T-cell (primary cell): Measurements from ENCODE around the gene NRXN2. TPM values are rescaled to one million over a fixed set of nuclear protein-coding genes. Genes with fewer than 3 reads are reported as not detected.

Source experiments
- ATAC-seq, 4 experiments: fragments of 200-7000 bp in 3 of 4; fragments of 150-1000 bp in 1 of 4; cut with Tn5 transposase; replicated peaks in 1 of 4; 1 replicate in 3 of 4; 2 replicates in 1 of 4; pipeline ENCODE4 v1.10.0; 2021; ENCODE audit warnings: moderate library complexity in 3 of 4, mild to moderate bottlenecking in 2 of 4, moderate number of reproducible peaks in 1 of 4
- CTCF ChIA-PET, 2 donors: fragments of 300-600 bp; sonication (Branson Sonifier 250); formaldehyde crosslinking; loops; one replicate each; lab custom pipeline; 2022; ENCODE audit warnings: antibody characterized with exemption in 2 of 2; lab: Charles Lee
- POLR2A ChIA-PET, 2 donors: fragments of 300-600 bp; sonication (Branson Sonifier 250); formaldehyde crosslinking; loops; one replicate each; lab custom pipeline; 2022; ENCODE audit warnings: antibody characterized with exemption in 2 of 2; lab: Charles Lee
- DNase-seq, 35 experiments: peaks; one replicate each; pipeline versions ENCODE4 v3.0.0 to v3.0.0-alpha.2; 2013 to 2023
- H3K27ac ChIP-seq: one replicate; pipeline ENCODE4 v1.5.1; 2013; ENCODE audit warnings: low read length
- H3K27me3 ChIP-seq, 2 experiments: replicated peaks in 1 of 2; 1 replicate in 1 of 2; 2 replicates in 1 of 2; pipeline versions ENCODE4 v1.6.1 to v1.7.0; 2013; ENCODE audit warnings: low read length in 1 of 2, mixed read lengths in 1 of 2; ENCODE audit not compliant: control insufficient read depth in 2 of 2, insufficient read depth in 2 of 2; ENCODE audit errors: extremely low read depth in 1 of 2
- H3K36me3 ChIP-seq, 2 donors: 1 replicate in 1 of 2; 2 replicates in 1 of 2; pipeline versions ENCODE4 v1.6.1 to v1.7.0; 2013; ENCODE audit warnings: low read length in 1 of 2; ENCODE audit not compliant: control insufficient read depth in 2 of 2, insufficient read depth in 1 of 2; ENCODE audit errors: extremely low read depth in 1 of 2
- H3K4me1 ChIP-seq, 2 experiments: 1 replicate in 1 of 2; 2 replicates in 1 of 2; pipeline versions ENCODE4 v1.6.1 to v1.7.0; 2013; ENCODE audit warnings: low read length in 2 of 2, mixed read lengths in 1 of 2; ENCODE audit not compliant: insufficient read depth in 2 of 2, control insufficient read depth in 1 of 2; ENCODE audit errors: extremely low read depth in 1 of 2
- H3K4me3 ChIP-seq, 2 donors: 1 replicate in 1 of 2; 2 replicates in 1 of 2; pipeline versions ENCODE4 v1.5.1 to v1.7.0; 2013; ENCODE audit warnings: mild to moderate bottlenecking in 2 of 2, low read length in 1 of 2, moderate library complexity in 1 of 2; ENCODE audit not compliant: control insufficient read depth in 1 of 2; ENCODE audit errors: extremely low read depth in 1 of 2
- H3K9me3 ChIP-seq: 2 replicates; pipeline ENCODE4 v1.7.0; 2013
- H3K27ac Mint-ChIP-seq, 2 donors: one replicate each; pipeline ENCODE4 v1.8.0; 2020 to 2021; ENCODE audit warnings: mild to moderate bottlenecking in 2 of 2, mixed read lengths in 2 of 2
- H3K27me3 Mint-ChIP-seq, 2 donors: one replicate each; pipeline ENCODE4 v1.8.0; 2021 to 2022; ENCODE audit warnings: mixed read lengths in 2 of 2
- H3K36me3 Mint-ChIP-seq: one replicate; pipeline ENCODE4 v1.8.0; 2021; ENCODE audit warnings: mixed read lengths
- H3K4me1 Mint-ChIP-seq, 3 donors: one replicate each; pipeline ENCODE4 v1.8.0; 2020 to 2022; ENCODE audit warnings: mixed read lengths in 3 of 3, mild to moderate bottlenecking in 1 of 3
- H3K4me3 Mint-ChIP-seq, 3 donors: one replicate each; pipeline ENCODE4 v1.8.0; 2020 to 2022; ENCODE audit warnings: mild to moderate bottlenecking in 3 of 3, mixed read lengths in 3 of 3, moderate library complexity in 3 of 3
- H3K9me3 Mint-ChIP-seq, 3 donors: one replicate each; pipeline ENCODE4 v1.8.0; 2020 to 2022; ENCODE audit warnings: mixed read lengths in 3 of 3
- WGBS: methylation state at CpG from one replicate; pipeline ENCODE4 v1.1.5; 2013; ENCODE audit warnings: missing lambda C conversion rate; ENCODE audit not compliant: insufficient coverage; 5-methylcytosine and 5-hydroxymethylcytosine counted together
- total RNA-seq, 35 experiments: library from RNA in 6 of 35; stranded (reverse) in 6 of 35; fragments of 120-200 nt in 1 of 35; gene quantifications; one replicate each; pipeline versions ENCODE4 v1.2.1 to v1.2.4 and lab custom pipeline; 2013 to 2026

The NRXN2 gene
- total RNA-seq, 5 donors from 2014 or later (not counting 1 experiment from before 2014, with no cell fraction given): 0.43 to 0.70 (median 0.47) TPM; not detected in 2

DNA sequence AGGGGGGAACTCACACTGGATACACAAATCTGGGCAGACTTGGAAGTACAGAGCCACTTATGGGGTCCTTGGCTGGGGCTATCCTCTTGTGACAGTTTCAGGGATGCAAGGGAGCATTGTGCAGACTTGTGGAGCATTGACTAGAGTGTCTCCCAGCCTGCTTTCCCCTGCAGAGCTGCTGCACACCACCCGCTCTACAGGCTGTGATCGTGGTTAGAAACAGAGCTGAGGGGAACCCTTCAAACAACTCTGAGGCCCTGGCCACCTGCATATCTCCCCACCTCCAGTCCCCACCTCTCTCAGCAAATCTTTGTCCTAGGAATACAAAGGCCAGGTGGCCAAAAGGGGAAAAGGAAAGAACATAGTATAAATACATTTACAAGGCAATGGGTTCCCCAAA is 64.7 kb downstream of the NRXN2 start:
- POLR2A ChIA-PET: no interaction called here

DNA sequence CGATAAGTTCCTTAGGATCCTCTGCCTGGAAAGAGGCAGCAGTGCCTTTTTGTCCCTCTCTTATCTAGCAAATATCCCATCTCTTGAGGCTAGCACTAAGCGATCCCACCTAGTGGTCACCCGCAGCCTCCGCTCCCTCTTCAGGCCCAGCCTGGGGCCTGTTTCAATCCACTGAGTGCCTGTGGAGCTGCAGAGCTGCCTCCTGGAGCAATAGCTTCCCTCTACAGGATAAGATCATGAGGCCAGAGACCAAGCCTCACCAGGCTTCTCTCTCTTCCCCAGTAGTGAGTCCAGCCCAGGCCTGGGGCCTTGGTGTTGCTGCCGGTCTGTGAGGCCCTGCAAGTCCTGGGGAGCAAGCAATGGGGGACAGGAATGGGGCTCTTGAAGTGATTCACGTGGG is 66.1 kb downstream of the NRXN2 start:
- no peak overlapping the region for H3K4me3 ChIP-seq
- ChIA-PET POLR2A (no interaction called here), CTCF (no interaction called here)
- no peaks in the 10 kb centered on the region for H3K36me3 ChIP-seq
- ATAC-seq (no peak), DNase-seq (no peak)
- Mint-ChIP-seq H3K27ac (no peak overlapping the region), H3K4me3 (no peak overlapping the region), H3K4me1 (peaks cover 0 to 5% (median 0%) of the 10 kb centered on the region in 3 donors), H3K36me3 (no peaks in the 10 kb centered on the region), H3K27me3 (peaks cover 0 to 13% of the 10 kb centered on the region in 2 donors), H3K9me3 (no peaks in the 10 kb centered on the region)
- 100% methylated on average over 2 of the region's 6 CpGs for WGBS
- H3K27me3 ChIP-seq: peaks cover 0 to 28% of the 10 kb centered on the region in 2 experiments
- no peaks in the 10 kb centered on the region for H3K9me3 ChIP-seq
- H3K27ac ChIP-seq: no peak overlapping the region
- H3K4me1 ChIP-seq: peaks cover 2 to 7% of the 10 kb centered on the region in 2 experiments

More for the DNA sequence above, 64.7 kb downstream of the NRXN2 start:
- Histone ChIP-seq H3K27ac (no peak overlapping the region), H3K9me3 (no peaks in the 10 kb centered on the region), H3K36me3 (no peaks in the 10 kb centered on the region), H3K4me3 (no peak overlapping the region), H3K4me1 (peaks cover 1 to 2% of the 10 kb centered on the region in 2 experiments), H3K27me3 (peaks cover 0 to 27% of the 10 kb centered on the region in 2 experiments)
- Mint-ChIP-seq H3K4me1 (peaks cover 0 to 2% (median 0%) of the 10 kb centered on the region in 3 donors), H3K4me3 (no peak overlapping the region), H3K27me3 (peaks cover 0 to 10% of the 10 kb centered on the region in 2 donors), H3K27ac (no peak overlapping the region), H3K9me3 (no peaks in the 10 kb centered on the region), H3K36me3 (no peaks in the 10 kb centered on the region)
- DNase-seq: no peak
- CTCF ChIA-PET: no interaction called here
- WGBS: no CpG with 5 or more reads among the region's 2 CpGs
- no peak for ATAC-seq

DNA sequence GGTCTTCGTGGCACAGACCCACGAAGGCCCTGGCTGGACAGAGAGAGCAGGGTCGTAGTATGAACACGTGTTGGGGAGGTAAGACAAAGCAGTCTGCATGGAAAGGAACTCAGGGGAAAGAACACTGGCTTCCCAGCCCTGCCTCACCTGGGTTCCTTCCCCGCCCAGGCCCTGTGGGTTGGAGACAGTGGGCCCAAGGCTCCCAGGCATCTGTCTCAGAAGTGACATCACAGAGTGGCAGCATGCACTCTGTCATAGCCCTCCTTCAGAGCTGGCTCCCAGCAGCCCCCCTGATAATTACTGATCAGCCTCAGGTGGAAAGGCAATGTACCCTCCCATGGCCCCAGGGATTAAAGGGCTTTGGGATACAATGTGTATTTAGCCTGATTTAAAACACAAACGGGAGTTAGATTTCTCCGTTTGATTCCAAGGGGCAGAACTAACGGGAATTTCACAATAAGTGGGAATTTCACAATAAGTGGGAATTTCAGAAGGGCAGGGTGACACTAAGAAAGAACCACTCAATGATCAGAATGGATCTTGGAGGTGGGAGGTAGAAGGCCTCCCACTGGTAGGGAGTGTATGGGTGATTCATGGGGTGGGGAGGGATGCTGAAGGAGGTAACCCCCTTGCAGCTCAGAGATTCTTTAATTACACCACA is 66.9 kb downstream of the NRXN2 start:
- Histone ChIP-seq H3K27me3 (peaks cover 0 to 32% of the 10 kb centered on the region in 2 experiments), H3K4me1 (peaks cover 2 to 7% of the 10 kb centered on the region in 2 experiments), H3K27ac (no peak overlapping the region), H3K9me3 (no peaks in the 10 kb centered on the region), H3K36me3 (no peaks in the 10 kb centered on the region), H3K4me3 (no peak overlapping the region)
- no peak for DNase-seq
- ATAC-seq: no peak
- Mint-ChIP-seq H3K9me3 (no peaks in the 10 kb centered on the region), H3K27ac (no peak overlapping the region), H3K27me3 (peaks cover 0 to 13% of the 10 kb centered on the region in 2 donors), H3K4me1 (peaks cover 0 to 5% (median 0%) of the 10 kb centered on the region in 3 donors), H3K4me3 (no peak overlapping the region), H3K36me3 (no peaks in the 10 kb centered on the region)
- WGBS: 59% methylated on average over 5 of the region's 8 CpGs
- CTCF ChIA-PET: no interaction called here
- POLR2A ChIA-PET: no interaction called here

DNA sequence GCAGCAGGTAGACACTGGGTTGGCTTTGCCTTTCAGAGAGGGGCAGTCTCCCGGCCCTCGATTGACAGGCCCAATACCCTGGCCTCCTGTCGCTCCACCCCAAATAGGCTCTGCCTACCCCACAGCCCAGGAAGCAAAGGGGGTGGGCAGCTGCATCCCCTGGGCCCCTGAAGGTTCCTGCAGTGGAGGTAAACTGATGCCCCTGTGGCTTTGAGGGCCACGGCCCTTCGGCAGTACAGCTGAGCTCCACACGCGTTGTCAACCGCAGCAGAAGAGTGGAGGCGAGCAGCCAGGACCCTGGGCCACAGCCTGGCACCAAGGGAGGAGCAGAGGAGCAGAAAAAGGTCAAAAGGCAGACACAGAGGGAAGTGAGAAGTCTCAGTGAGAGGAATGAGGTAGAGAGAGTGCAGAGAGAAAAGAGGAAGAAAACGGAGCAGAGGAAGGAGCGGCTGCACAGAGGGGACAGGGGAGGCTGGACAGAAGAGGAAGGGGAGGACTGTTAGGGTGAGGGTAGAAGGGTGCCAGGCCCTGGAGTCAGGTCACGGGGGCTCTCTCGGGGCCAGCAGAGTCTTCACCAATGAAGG is 67.9 kb downstream of the NRXN2 start:
- ATAC-seq: no peak
- no peak overlapping the region for H3K27ac ChIP-seq
- Mint-ChIP-seq H3K4me3 (no peak overlapping the region), H3K9me3 (no peaks in the 10 kb centered on the region), H3K36me3 (no peaks in the 10 kb centered on the region), H3K4me1 (peaks cover 0 to 5% (median 0%) of the 10 kb centered on the region in 3 donors), H3K27ac (no peak overlapping the region), H3K27me3 (peaks cover 0 to 12% of the 10 kb centered on the region in 2 donors)
- H3K4me3 ChIP-seq: no peak overlapping the region
- no peak for DNase-seq
- CTCF ChIA-PET: interaction anchor here in 1 of 2 donors (0.7 kb wide), 1 partner anchor 101 kb away, joined by 3 read pairs; no protein-coding TSS in a partner anchor
- WGBS: 45% methylated on average over 8 of the region's 13 CpGs
- POLR2A ChIA-PET: no interaction called here
- H3K4me1 ChIP-seq: peaks cover 2 to 7% of the 10 kb centered on the region in 2 experiments
- no peaks in the 10 kb centered on the region for H3K36me3 ChIP-seq
- H3K9me3 ChIP-seq: no peaks in the 10 kb centered on the region
- H3K27me3 ChIP-seq: peaks cover 0 to 31% of the 10 kb centered on the region in 2 experiments

DNA sequence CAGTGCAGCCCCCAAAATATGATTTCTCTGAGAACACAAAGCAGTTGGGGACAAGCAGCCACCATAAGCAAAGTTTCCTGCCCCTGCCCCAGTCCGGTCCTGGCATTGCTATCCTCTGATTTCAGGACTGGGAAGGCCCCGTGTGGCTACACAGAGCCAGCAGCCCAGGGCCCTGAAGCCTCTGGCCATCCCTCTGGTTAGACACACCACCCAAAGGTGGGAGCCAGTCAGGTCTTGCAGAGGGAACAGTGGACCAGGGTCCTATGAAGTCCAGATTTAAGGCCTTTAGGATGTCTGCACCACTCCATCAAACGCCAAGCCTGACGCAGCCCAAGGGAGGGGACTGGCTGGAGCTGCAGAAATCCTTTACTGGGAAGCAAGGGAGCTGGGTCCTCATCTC is 68.6 kb downstream of the NRXN2 start:
- no peaks in the 10 kb centered on the region for H3K36me3 ChIP-seq
- H3K27me3 ChIP-seq: peaks cover 0 to 33% of the 10 kb centered on the region in 2 experiments
- no peak overlapping the region for H3K4me3 ChIP-seq
- H3K27me3 Mint-ChIP-seq: peaks cover under 1 to 13% of the 10 kb centered on the region in 2 donors
- H3K36me3 Mint-ChIP-seq: no peaks in the 10 kb centered on the region
- DNase-seq: no peak
- H3K4me3 Mint-ChIP-seq: no peak overlapping the region
- no peaks in the 10 kb centered on the region for H3K9me3 Mint-ChIP-seq
- H3K9me3 ChIP-seq: no peaks in the 10 kb centered on the region
- peaks cover 0 to 5% (median 0%) of the 10 kb centered on the region in 3 donors for H3K4me1 Mint-ChIP-seq
- POLR2A ChIA-PET: no interaction called here
- ATAC-seq: no peak
- CTCF ChIA-PET: no interaction called here
- H3K27ac ChIP-seq: no peak overlapping the region
- peaks cover 2 to 7% of the 10 kb centered on the region in 2 experiments for H3K4me1 ChIP-seq
- WGBS: 89% methylated on average over 4 of the region's 4 CpGs
- H3K27ac Mint-ChIP-seq: no peak overlapping the region

DNA sequence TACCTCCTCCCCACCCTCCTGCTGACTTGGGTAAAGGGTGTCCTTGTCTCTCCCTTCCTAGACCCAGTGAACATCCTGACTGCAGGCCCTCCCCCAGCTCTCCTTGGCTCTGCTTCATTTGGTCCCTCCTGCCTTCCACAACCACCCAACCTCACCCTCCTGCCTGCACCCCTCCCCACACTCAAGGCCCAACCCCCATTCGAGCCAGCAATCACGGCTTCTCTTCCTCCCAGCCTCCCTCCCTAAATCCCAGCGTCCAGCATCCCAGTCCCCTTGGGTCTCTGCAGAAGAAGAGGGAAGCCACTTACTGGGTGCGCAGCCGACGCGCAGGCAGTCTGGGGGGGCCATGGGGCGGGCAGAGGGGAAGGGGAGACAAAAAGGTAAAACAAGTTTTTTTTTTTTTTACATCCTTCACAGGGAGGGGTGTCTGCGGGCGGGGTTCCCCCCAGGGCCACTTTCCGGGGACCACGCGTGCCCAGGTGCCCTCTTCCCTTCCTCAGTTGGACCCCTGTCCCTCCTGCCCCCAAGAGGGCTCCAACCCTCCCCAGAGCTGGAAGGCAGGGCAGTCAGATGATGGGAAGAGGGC is 69.5 kb downstream of the NRXN2 start:
- H3K4me3 Mint-ChIP-seq: no peak overlapping the region
- ChIA-PET CTCF (no interaction called here), POLR2A (no interaction called here)
- H3K9me3 Mint-ChIP-seq: no peaks in the 10 kb centered on the region
- Histone ChIP-seq H3K36me3 (no peaks in the 10 kb centered on the region), H3K27ac (no peak overlapping the region), H3K27me3 (peaks cover 0 to 43% of the 10 kb centered on the region in 2 experiments), H3K9me3 (no peaks in the 10 kb centered on the region), H3K4me3 (no peak overlapping the region), H3K4me1 (peaks cover 2 to 7% of the 10 kb centered on the region in 2 experiments)
- DNase-seq: no peak
- no peaks in the 10 kb centered on the region for H3K36me3 Mint-ChIP-seq
- peaks cover 0 to 5% (median 0%) of the 10 kb centered on the region in 3 donors for H3K4me1 Mint-ChIP-seq
- 18% methylated on average over 2 of the region's 13 CpGs for WGBS
- H3K27ac Mint-ChIP-seq: no peak overlapping the region
- H3K27me3 Mint-ChIP-seq: peaks cover 5 to 17% of the 10 kb centered on the region in 2 donors
- ATAC-seq: no peak
